GM12872 (cell line): ENCODE measurements around the gene CERK.

Experiments
- CTCF ChIP-seq: IDR thresholded peaks from 3 replicates; pipeline ENCODE4 v1.5.1; 2011; ENCODE audit warnings: low read depth, mild to moderate bottlenecking, low read length, moderate library complexity; ENCODE audit not compliant: insufficient read depth

The CERK gene

GRCh38 chr22:46732513-46732912 lies 5.5 kb downstream of the CERK start:
- no peak for TF ChIP-seq CTCF

GRCh38 chr22:46732041-46732379 lies 6.0 kb downstream of the CERK start:
- no peak for TF ChIP-seq CTCF

- TF ChIP-seq CTCF, result no peak
Observed at GRCh38 chr22:46731246-46732040, 6.6 kb downstream of the CERK start.

DNA sequence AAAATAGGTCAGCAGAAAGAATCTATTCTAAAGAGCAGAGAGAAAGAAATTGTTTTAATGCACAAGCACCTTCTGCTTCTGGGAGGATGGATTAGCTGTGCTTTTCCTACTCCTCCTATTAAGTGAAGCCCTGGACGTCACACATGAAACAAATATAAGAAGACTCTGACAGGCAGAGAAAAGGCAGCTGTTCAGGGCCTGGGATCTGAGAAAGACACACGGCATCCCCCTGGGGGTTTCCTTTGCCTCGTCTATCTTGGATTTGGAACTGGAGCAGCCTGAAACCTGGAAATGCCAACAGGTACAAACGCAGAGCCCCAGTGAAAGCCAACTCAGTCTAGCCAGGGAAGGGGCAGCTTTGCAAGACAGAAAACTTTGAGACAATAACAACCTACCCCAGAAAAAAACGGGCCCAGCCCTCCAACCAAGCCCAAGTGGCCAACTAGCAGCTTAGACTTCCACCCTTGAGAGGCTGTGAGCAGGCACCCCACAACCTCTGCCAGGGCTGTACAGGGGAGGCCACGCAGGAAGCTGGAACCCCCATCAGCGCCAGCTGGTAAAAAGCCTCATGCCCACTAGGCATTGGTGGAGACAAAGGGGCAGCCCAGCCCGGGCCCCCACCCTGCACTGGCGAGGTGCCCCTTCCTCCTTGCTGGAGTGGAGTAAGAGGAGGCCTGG lies 7.3 kb downstream of the CERK start:
- no peak for TF ChIP-seq CTCF

GRCh38 chr22:46728470-46728869 lies 9.6 kb downstream of the CERK start:
- no peak for TF ChIP-seq CTCF

- no peak for TF ChIP-seq CTCF
Observed at GRCh38 chr22:46727813-46728364, 10.2 kb downstream of the CERK start.

DNA sequence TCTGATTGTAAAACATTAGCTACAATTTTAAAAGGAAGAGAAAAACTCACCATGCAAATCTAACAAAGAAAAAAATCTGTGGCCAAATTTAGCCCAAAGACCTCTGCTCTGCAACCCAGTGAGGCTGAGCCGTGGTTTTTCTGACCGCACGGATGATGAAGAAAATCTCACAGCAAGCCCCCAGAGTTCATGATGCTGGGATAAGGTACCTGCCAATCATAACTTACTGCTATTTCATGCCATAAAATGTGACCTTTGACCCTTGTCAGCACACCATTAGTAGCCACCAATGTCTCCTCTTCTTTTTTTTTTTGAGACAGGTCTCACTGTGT lies 11.1 kb downstream of the CERK start:
- no peak for TF ChIP-seq CTCF
